NB4 (cell line): ENCODE measurements around the gene PROM1.

ENCODE experiments used
- DNase-seq: peaks from one replicate; pipeline ENCODE4 v3.0.0; 2010; ENCODE audit warnings: low read depth
- H3K4me3 ChIP-seq: one replicate; pipeline ENCODE4 v1.5.1; 2011; ENCODE audit warnings: mild to moderate bottlenecking, low read depth, low read length, moderate library complexity
- CTCF ChIP-seq: IDR thresholded peaks from one replicate; pipeline ENCODE4 v1.5.1; 2012; ENCODE audit warnings: low read depth, low read length
- MAX ChIP-seq: IDR thresholded peaks from 2 replicates; pipeline ENCODE4 v1.6.1; 2011; ENCODE audit warnings: low read depth, low read length
- MYC ChIP-seq: IDR thresholded peaks from 2 replicates; pipeline ENCODE4 v1.6.1; 2011; ENCODE audit warnings: low read depth, low read length
- POLR2A ChIP-seq: IDR thresholded peaks from 2 replicates; pipeline ENCODE4 v1.6.1; 2011; ENCODE audit warnings: mild to moderate bottlenecking; ENCODE audit not compliant: insufficient read length; ENCODE audit errors: extremely low read depth

The PROM1 gene

DNA sequence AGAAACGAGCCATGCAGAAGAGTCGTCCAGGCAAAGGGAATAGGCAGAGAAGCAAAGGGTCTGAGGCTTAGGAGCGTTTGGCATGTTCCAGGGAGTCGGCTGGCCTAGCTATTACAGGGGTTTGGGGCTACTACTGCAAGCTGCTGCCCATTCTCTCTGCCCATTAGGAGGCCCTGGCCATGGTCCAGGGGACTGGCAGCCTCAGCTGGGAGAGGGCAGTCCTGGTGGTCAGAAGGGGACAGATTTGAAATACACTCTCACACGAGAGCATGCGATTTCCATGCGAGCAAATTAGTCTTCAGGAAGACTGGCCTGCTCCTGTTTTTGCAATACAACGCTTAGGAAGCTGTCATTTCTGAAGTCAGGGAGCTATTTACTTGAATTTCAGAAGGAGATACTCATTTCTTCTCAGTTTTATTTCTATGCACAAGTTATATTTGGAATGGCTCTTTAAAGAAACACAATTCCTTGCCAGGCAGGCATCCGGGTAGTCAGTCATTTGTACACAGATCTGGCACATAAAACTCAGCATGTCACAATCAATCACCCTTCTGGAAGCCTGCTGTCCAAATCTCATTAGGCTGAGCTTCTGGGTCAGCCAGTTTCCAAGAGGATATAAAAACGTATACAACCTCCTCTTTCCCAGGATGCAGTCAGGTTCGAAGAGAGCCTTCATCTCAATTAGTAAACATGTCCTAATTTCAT lies 27.0 kb downstream of the PROM1 start:
- H3K4me3 ChIP-seq, result no peak overlapping the region
- DNase-seq, result no peak
- TF ChIP-seq MAX (no peak), CTCF (no peak), MYC (no peak), POLR2A (no peak)

GRCh38 chr4:16055873-16056272 lies 27.9 kb downstream of the PROM1 start:
- no peak overlapping the region for H3K4me3 ChIP-seq
- no peak for DNase-seq
- TF ChIP-seq MYC (no peak), CTCF (no peak), MAX (no peak), POLR2A (no peak)

- TF ChIP-seq MYC, result no peak
- TF ChIP-seq MAX, result no peak
- TF ChIP-seq POLR2A, result no peak
- TF ChIP-seq CTCF, result no peak
- H3K4me3 ChIP-seq, result no peak overlapping the region
- no peak for DNase-seq
These were observed 28.4 kb downstream of the PROM1 start for GRCh38 chr4:16055471-16055870.

DNA sequence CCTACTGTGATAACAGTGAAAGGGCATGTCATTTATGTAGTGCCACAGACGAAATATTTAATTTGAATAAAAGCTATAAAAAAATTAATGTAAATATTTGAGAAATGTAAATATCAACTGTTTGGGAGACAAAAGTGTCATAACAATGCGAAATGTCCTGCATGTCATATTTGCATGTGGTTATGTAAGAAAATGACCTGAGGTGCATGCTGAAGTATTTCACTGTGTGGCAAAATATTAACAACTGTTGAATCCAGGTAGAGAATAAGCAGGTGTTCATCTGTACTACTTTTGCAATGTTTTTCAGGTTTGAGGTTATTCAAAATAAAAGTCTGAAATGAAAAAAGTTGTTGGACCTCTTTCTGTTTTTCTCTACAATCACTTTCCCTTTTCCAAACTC lies 30.9 kb downstream of the PROM1 start:
- no peak for DNase-seq
- TF ChIP-seq POLR2A (no peak), MAX (no peak), CTCF (no peak), MYC (no peak)
- no peak overlapping the region for H3K4me3 ChIP-seq

DNA sequence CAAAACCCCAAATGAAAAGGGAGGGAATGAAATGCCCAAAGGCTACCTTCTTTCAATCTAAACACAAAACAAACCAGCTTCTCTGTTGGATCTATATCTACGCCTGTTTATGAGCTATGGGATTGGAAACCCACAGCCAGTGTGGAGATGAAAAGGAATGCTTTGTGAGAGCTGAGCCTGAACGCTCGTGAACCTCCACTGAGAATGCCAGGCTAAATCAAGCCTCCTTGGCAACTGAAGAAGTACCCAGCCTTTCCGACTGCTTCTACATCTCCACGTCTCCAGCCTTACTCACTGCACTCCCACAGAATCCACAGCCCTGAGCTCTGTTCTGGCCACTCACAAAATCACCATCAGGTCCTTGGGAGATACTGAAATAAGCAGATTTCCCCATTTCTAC lies 31.8 kb downstream of the PROM1 start:
- TF ChIP-seq MAX (no peak), MYC (no peak), POLR2A (no peak), CTCF (no peak)
- DNase-seq, result no peak
- no peak overlapping the region for H3K4me3 ChIP-seq
